Measurements from ENCODE around the gene EIF4E2. TPM values are rescaled to one million over a fixed set of nuclear protein-coding genes. Genes with fewer than 3 reads are reported as not detected.
A peak's percentile ranks its signal among the peaks of the same experiment; 100 is the strongest.

Gene EIF4E2
- total RNA-seq, 1 experiment from 2014 or later: 52.7 TPM

- DNase-seq (ENCODE audit: low read depth, low spot score): no peak
- in situ Hi-C loops (cut with HindIII; ENCODE audit: low pct_unique_long_range_greater_than_20kb, low sequenced_read_pairs): no loop called here
These were observed 30.7 kb upstream of the EIF4E2 start, which contains the start of gene PRSS56 for GRCh38 chr2:232519581-232520438. TSS of gene PRSS56 (plus strand) at chr2:232520388. CDS start at chr2:232520599, 211 bp downstream.

GRCh38 chr2:232520489-232520888 is 30.0 kb upstream of the EIF4E2 start:
- in situ Hi-C loops (cut with HindIII; ENCODE audit: low pct_unique_long_range_greater_than_20kb, low sequenced_read_pairs): no loop called here
- no peak for DNase-seq (ENCODE audit: low read depth, low spot score)

DNA sequence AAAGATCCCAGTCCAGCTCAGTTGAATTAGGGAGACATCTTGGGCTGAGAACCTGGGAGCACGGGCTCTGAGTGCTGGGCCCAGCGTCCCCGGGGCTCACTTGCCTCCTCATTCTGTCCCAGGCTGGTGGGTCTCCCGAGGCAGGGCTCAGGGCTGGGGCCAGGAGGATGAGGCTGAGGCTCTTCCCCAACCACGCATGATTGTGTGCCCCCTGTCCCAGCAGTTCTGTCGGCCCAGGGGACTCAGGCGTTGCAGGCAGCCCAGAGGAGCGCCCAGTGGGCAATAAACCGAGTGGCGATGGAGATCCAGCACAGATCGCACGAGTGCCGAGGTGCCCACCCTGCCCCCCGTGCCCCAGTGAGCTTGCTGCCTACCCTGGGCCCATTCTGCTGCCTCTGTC is 29.4 kb upstream of the EIF4E2 start:
- DNase-seq (ENCODE audit: low read depth, low spot score): no peak
- in situ Hi-C loops (cut with HindIII; ENCODE audit: low pct_unique_long_range_greater_than_20kb, low sequenced_read_pairs): no loop called here

DNA sequence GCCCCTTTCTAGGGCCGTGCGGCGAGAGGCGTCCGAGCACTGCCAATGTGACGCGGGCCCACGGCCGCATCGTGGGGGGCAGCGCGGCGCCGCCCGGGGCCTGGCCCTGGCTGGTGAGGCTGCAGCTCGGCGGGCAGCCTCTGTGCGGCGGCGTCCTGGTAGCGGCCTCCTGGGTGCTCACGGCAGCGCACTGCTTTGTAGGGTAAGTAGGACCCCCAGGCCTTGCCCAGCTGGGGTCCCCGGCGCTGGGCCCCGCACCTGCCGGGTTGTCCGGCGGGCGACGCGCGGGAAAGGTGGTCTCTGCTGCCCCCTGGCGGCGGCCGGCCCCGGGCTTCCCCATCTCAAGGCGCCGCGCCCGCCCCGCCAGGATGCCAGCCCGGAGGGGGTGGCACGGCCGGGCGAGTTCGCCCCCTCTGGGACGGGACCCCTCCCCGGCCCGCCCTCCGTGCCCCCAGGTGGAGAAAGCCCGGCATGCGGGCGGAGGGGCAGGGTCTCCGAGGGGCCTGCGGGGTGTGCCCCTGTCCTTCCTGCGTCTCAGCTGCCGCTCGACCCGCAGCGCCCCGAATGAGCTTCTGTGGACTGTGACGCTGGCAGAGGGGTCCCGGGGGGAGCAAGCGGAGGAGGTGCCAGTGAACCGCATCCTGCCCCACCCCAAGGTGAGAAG is 28.4 kb upstream of the EIF4E2 start:
- DNase-seq (ENCODE audit: low read depth, low spot score): peak; percentile 32
- in situ Hi-C loops (cut with HindIII; ENCODE audit: low pct_unique_long_range_greater_than_20kb, low sequenced_read_pairs): no loop called here

GRCh38 chr2:232522623-232523401 is 27.7 kb upstream of the EIF4E2 start:
- no peak for DNase-seq (ENCODE audit: low read depth, low spot score)
- in situ Hi-C loops (cut with HindIII; ENCODE audit: low pct_unique_long_range_greater_than_20kb, low sequenced_read_pairs): no loop called here

DNA sequence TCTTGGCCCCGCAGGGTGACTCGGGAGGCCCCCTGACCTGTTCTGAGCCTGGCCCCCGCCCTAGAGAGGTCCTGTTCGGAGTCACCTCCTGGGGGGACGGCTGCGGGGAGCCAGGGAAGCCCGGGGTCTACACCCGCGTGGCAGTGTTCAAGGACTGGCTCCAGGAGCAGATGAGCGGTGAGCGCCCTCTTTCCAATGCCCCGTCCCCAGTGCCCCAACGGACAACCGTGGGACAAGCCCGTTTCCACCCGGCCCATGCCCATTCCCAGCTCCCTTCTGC is 27.1 kb upstream of the EIF4E2 start:
- in situ Hi-C loops (cut with HindIII; ENCODE audit: low pct_unique_long_range_greater_than_20kb, low sequenced_read_pairs): no loop called here
- DNase-seq (ENCODE audit: low read depth, low spot score): no peak

DNA sequence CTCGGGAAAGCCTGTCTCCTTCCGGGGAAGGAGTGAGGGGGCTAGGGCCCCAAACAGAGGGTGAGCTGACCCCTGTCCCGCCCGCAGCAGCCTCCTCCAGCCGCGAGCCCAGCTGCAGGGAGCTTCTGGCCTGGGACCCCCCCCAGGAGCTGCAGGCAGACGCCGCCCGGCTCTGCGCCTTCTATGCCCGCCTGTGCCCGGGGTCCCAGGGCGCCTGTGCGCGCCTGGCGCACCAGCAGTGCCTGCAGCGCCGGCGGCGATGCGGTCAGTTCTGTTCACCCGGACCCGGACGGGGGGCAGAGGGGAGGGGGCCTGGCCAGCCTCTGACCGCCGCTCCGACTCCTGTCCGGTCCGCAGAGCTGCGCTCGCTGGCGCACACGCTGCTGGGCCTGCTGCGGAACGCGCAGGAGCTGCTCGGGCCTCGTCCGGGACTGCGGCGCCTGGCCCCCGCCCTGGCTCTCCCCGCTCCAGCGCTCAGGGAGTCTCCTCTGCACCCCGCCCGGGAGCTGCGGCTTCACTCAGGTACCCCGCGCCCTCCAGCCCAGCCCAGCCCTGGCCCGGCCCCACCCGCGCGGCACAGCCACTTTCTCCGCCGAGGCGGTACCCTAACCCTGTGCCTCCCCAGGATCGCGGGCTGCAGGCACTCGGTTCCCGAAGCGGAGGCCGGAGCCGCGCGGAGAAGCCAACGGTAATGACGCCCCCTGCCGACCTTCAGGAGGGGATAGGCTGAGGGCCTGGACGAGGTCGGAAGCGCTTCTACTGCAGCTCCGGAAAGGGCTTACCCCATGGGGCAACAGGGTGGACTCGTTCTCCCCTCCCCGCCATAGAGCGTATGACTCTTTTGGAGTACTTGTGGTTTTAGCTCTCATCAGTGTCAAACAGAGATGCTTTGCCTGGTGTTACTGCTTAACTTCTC is 26.5 kb upstream of the EIF4E2 start:
- peak; percentile 30 for DNase-seq (ENCODE audit: low read depth, low spot score)
- in situ Hi-C loops (cut with HindIII; ENCODE audit: low pct_unique_long_range_greater_than_20kb, low sequenced_read_pairs): no loop called here

DNA sequence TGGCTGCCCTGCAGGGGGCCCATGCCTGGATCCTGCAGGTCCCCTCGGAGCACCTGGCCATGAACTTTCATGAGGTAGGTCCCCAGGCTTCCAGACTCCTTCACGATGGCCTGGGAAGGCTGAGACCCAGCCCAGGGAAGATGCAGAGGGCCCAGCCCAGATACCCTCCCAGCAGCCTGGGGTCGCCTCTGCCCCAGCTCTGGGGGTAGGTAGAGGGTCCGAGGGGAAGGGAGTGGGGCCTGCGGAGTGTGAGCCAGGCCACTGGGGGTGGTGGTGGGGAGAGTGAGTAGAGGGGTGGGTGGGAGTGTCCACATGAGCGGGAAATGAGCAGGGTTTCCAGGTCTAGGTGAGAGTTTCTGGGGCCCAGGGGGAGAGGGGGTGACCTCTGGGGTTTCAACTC is 25.7 kb upstream of the EIF4E2 start:
- DNase-seq (ENCODE audit: low read depth, low spot score): no peak
- in situ Hi-C loops (cut with HindIII; ENCODE audit: low pct_unique_long_range_greater_than_20kb, low sequenced_read_pairs): no loop called here

DNA sequence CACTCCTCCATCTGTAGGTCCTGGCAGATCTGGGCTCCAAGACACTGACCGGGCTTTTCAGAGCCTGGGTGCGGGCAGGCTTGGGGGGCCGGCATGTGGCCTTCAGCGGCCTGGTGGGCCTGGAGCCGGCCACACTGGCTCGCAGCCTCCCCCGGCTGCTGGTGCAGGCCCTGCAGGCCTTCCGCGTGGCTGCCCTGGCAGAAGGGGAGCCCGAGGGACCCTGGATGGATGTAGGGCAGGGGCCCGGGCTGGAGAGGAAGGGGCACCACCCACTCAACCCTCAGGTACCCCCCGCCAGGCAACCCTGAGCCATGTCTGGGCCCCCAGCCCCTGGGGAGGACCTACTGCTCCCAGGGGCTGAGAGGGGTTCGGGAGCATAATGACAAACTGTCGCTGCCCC is 25.3 kb upstream of the EIF4E2 start:
- DNase-seq (ENCODE audit: low read depth, low spot score): no peak
- in situ Hi-C loops (cut with HindIII; ENCODE audit: low pct_unique_long_range_greater_than_20kb, low sequenced_read_pairs): no loop called here

DNA sequence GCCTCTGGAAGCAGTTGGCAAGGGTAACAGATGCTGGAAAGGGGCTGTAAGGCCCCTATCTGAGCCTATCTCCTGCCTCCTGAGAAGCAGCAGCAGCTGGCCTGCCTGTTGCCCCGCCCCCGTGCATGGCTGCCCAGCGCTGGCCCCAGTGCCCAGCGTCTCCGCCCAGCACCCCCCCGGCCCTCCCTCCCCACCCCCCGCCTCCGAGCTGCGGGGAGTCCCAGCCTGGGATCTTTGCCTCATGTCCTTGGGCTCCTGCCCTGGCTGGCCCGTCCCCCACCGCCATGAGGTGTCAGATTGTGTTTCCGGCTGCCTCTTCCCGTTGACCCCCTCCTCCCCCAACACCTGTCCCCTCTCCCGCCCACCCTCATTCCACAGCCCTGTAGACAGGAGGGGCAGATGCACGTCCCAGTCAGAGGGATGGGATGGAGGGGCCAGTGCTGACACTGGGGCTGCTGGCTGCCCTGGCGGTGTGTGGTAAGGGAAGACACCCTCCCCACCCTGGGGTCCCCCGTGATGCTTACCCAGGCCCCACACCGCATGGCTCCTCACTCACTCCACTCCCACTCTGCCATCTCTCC is 24.6 kb upstream of the EIF4E2 start, which contains the start of gene CHRND:
Gene CHRND (plus strand): TSS at position 370 of the 581 bp plus-strand sequence. CDS start 56 bp downstream, at position 426.
- in situ Hi-C loops (cut with HindIII; ENCODE audit: low pct_unique_long_range_greater_than_20kb, low sequenced_read_pairs): no loop called here
- no peak for DNase-seq (ENCODE audit: low read depth, low spot score)

GRCh38 chr2:232526372-232526941 is 24.0 kb upstream of the EIF4E2 start:
- in situ Hi-C loops (cut with HindIII; ENCODE audit: low pct_unique_long_range_greater_than_20kb, low sequenced_read_pairs): no loop called here

GRCh38 chr2:232527905-232528470 is 22.5 kb upstream of the EIF4E2 start:
- no peak for DNase-seq (ENCODE audit: low read depth, low spot score)
- in situ Hi-C loops (cut with HindIII; ENCODE audit: low pct_unique_long_range_greater_than_20kb, low sequenced_read_pairs): no loop called here

More at GRCh38 chr2:232526372-232526941, 24.0 kb upstream of the EIF4E2 start:
- no peak for DNase-seq (ENCODE audit: low read depth, low spot score)

DNA sequence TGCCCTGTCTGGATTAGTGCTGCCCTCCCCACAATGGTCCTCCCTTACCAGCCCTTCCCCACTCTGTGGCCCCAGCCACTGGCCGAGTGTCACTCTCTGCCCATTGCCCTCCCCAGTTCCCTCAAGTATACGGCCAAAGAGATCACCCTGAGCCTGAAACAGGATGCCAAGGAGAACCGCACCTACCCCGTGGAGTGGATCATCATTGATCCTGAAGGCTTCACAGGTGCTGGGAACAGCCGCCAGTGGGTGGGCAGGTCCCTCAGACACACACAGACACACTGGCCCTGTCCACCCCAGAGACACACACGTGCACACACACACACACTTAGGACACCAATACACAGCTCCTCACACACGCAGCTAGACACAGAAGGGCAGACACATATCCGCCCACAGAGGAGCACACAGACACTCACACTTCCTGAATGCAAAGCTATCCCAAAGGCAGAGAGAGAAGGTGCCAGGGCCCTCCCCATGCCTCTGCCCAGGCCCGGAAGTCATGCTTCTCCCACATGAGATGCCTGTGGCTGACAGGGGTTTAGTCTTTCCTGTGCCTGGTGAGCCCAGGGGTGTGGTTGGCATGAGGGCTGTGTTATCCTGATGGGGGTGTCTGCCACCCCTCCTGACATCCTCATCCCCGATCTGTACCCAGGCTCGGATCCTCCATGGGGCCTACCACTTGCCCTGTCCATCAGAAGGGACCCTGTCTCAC is 21.6 kb upstream of the EIF4E2 start:
- peak; percentile 51 for DNase-seq (ENCODE audit: low read depth, low spot score)

GRCh38 chr2:232529806-232530547 is 20.5 kb upstream of the EIF4E2 start:
- DNase-seq (ENCODE audit: low read depth, low spot score): no peak
- in situ Hi-C loops (cut with HindIII; ENCODE audit: low pct_unique_long_range_greater_than_20kb, low sequenced_read_pairs): no loop called here

More for the DNA sequence above, 21.6 kb upstream of the EIF4E2 start:
- in situ Hi-C loops (cut with HindIII; ENCODE audit: low pct_unique_long_range_greater_than_20kb, low sequenced_read_pairs): no loop called here

GRCh38 chr2:232530626-232531260 is 19.7 kb upstream of the EIF4E2 start:
- in situ Hi-C loops (cut with HindIII; ENCODE audit: low pct_unique_long_range_greater_than_20kb, low sequenced_read_pairs): no loop called here
- no peak for DNase-seq (ENCODE audit: low read depth, low spot score)

Measured in SK-MEL-5 (cell line).